H1 (cell line): ENCODE measurements around the gene MAPT. TPM values are rescaled to one million over a fixed set of nuclear protein-coding genes. Genes with fewer than 3 reads are reported as not detected.

ENCODE experiments used
- CTCF ChIA-PET: fragments of 300-600 bp; sonication (Branson Sonifier 250); formaldehyde crosslinking; loops from one replicate; lab custom pipeline; 2021; ENCODE audit not compliant: partially characterized antibody; lab: Charles Lee
- POLR2A ChIA-PET: fragments of 300-600 bp; sonication (Branson Sonifier 250); formaldehyde crosslinking; loops from one replicate; lab custom pipeline; 2021; ENCODE audit warnings: inconsistent platforms; ENCODE audit not compliant: partially characterized antibody; lab: Charles Lee
- DNase-seq, 2 experiments: peaks; one replicate each; pipeline versions ENCODE4 v3.0.0 to v3.0.0-alpha.2; 2010 to 2022; ENCODE audit warnings: low spot score in 2 of 2, low read depth in 1 of 2, mixed read lengths in 1 of 2
- FAIRE-seq: peaks from 2 replicates; lab custom pipeline; 2011; peaks lifted over from hg19 to GRCh38; lab: Jason Lieb, UNC
- H2AFZ ChIP-seq: 2 replicates; pipeline ENCODE4 v1.8.1; 2012; ENCODE audit warnings: low read length, inconsistent platforms
- H2AK5ac ChIP-seq: 2 replicates; pipeline ENCODE4 v1.6.1; 2013; ENCODE audit warnings: low read depth, low read length
- H2BK120ac ChIP-seq: replicated peaks from 2 replicates; pipeline ENCODE3; 2013; ENCODE audit warnings: low read depth, low read length, inconsistent platforms
- H2BK12ac ChIP-seq: 2 replicates; pipeline ENCODE4 v1.6.1; 2013; ENCODE audit warnings: low read depth, low read length
- H2BK15ac ChIP-seq: 2 replicates; pipeline ENCODE4 v1.6.1; 2013; ENCODE audit warnings: low read length
- H2BK20ac ChIP-seq: 2 replicates; pipeline ENCODE4 v1.6.1; 2013; ENCODE audit warnings: low read length
- H2BK5ac ChIP-seq: 2 replicates; pipeline ENCODE4 v1.6.1; 2013; ENCODE audit warnings: low read depth, low read length
- H3K14ac ChIP-seq: 2 replicates; pipeline ENCODE4 v1.6.1; 2013; ENCODE audit warnings: inconsistent platforms; ENCODE audit not compliant: insufficient read length
- H3K18ac ChIP-seq: 2 replicates; pipeline ENCODE4 v1.6.1; 2013; ENCODE audit warnings: low read length; ENCODE audit errors: extremely low read depth
- H3K23ac ChIP-seq: 2 replicates; pipeline ENCODE4 v1.6.1; 2013; ENCODE audit warnings: inconsistent platforms; ENCODE audit not compliant: insufficient read length
- H3K23me2 ChIP-seq: 2 replicates; pipeline ENCODE4 v1.6.1; 2013; ENCODE audit warnings: low read depth, low read length
- H3K27ac ChIP-seq: 2 replicates; pipeline ENCODE4 v1.6.1; 2011; ENCODE audit warnings: low read depth, low read length, inconsistent platforms
- H3K27me3 ChIP-seq, 4 experiments: replicated peaks in 1 of 4; 1 replicate in 1 of 4; 2 replicates in 3 of 4; pipeline versions ENCODE4 v1.6.1 to v1.8.1; 2011 to 2013; ENCODE audit warnings: low read length in 3 of 4, mild to moderate bottlenecking in 3 of 4, inconsistent platforms in 2 of 4, mixed read lengths in 2 of 4, moderate library complexity in 1 of 4; ENCODE audit not compliant: control insufficient read depth in 3 of 4, insufficient read depth in 3 of 4; ENCODE audit errors: extremely low read depth in 1 of 4
- H3K36me3 ChIP-seq, 4 experiments: 2 replicates each; pipeline versions ENCODE4 v1.6.1 to v1.8.1; 2011 to 2013; ENCODE audit warnings: mild to moderate bottlenecking in 4 of 4, low read length in 3 of 4, moderate library complexity in 2 of 4, control low read depth in 1 of 4, inconsistent platforms in 1 of 4; ENCODE audit not compliant: insufficient read depth in 4 of 4, control insufficient read depth in 2 of 4
- H3K4ac ChIP-seq: replicated peaks from 2 replicates; pipeline ENCODE3; 2013; ENCODE audit warnings: low read length, low read depth, mixed read lengths, inconsistent platforms; ENCODE audit not compliant: insufficient read length
- H3K4me1 ChIP-seq, 4 experiments: replicated peaks in 1 of 4; 1 replicate in 1 of 4; 2 replicates in 3 of 4; pipeline versions ENCODE4 v1.6.1 to v1.8.1; 2011 to 2013; ENCODE audit warnings: low read length in 3 of 4, inconsistent platforms in 2 of 4, mixed read lengths in 1 of 4; ENCODE audit not compliant: insufficient read depth in 4 of 4, control insufficient read depth in 3 of 4
- H3K4me2 ChIP-seq, 2 experiments: 2 replicates each; pipeline versions ENCODE4 v1.6.1 to v1.8.1; 2011 to 2013; ENCODE audit warnings: low read depth in 2 of 2, low read length in 2 of 2, control low read depth in 1 of 2, inconsistent platforms in 1 of 2, mild to moderate bottlenecking in 1 of 2; ENCODE audit not compliant: insufficient read depth in 1 of 2
- H3K4me3 ChIP-seq, 4 experiments: fragments of 200-600, 300-600 bp in 1 of 4; sonication (generic), shearing (Covaris generic), sonication (Bioruptor Twin) in 1 of 4; 2 replicates each; pipeline versions ENCODE4 v1.5.1 to v1.8.1; 2011 to 2016; ENCODE audit warnings: low read length in 4 of 4, low read depth in 3 of 4, control low read depth in 2 of 4, inconsistent platforms in 2 of 4, mild to moderate bottlenecking in 2 of 4, mixed read lengths in 1 of 4, moderate library complexity in 1 of 4; ENCODE audit not compliant: insufficient read depth in 2 of 4; ENCODE audit errors: extremely low read depth in 1 of 4
- H3K56ac ChIP-seq: replicated peaks from 2 replicates; pipeline ENCODE3; 2013; ENCODE audit warnings: low read depth, mild to moderate bottlenecking, mixed read lengths, low read length, inconsistent platforms; ENCODE audit not compliant: insufficient read length
- H3K79me1 ChIP-seq: 2 replicates; pipeline ENCODE4 v1.6.1; 2013; ENCODE audit warnings: low read depth, low read length, control low read depth
- H3K79me2 ChIP-seq, 2 experiments: 2 replicates each; pipeline versions ENCODE4 v1.6.1 to v1.8.1; 2012 to 2013; ENCODE audit warnings: low read length in 2 of 2, mild to moderate bottlenecking in 2 of 2, inconsistent platforms in 1 of 2; ENCODE audit not compliant: insufficient read depth in 2 of 2, control insufficient read depth in 1 of 2
- H3K9ac ChIP-seq, 4 experiments: replicated peaks in 1 of 4; 1 replicate in 1 of 4; 2 replicates in 3 of 4; pipeline versions ENCODE4 v1.6.1 to v1.8.1; 2011 to 2013; ENCODE audit warnings: low read depth in 3 of 4, low read length in 3 of 4, control low read depth in 2 of 4, mild to moderate bottlenecking in 2 of 4, moderate library complexity in 2 of 4, inconsistent platforms in 1 of 4; ENCODE audit errors: extremely low read depth in 1 of 4
- H3K9me3 ChIP-seq, 2 experiments: 2 replicates each; pipeline versions ENCODE4 v1.6.1 to v1.8.1; 2012 to 2013; ENCODE audit warnings: mild to moderate bottlenecking in 2 of 2, moderate library complexity in 2 of 2, control low read depth in 1 of 2, inconsistent platforms in 1 of 2, low read depth in 1 of 2, low read length in 1 of 2, mixed read lengths in 1 of 2; ENCODE audit not compliant: insufficient read depth in 2 of 2
- H4K20me1 ChIP-seq, 2 experiments: replicated peaks in 1 of 2; 2 replicates each; pipeline versions ENCODE3 to v1.8.1; 2011 to 2013; ENCODE audit warnings: inconsistent platforms in 2 of 2, low read length in 2 of 2, mild to moderate bottlenecking in 1 of 2; ENCODE audit not compliant: insufficient read depth in 2 of 2, control insufficient read depth in 1 of 2
- H4K5ac ChIP-seq: 2 replicates; pipeline ENCODE4 v1.6.1; 2013; ENCODE audit warnings: low read length, low read depth, mixed read lengths, inconsistent platforms; ENCODE audit not compliant: insufficient read length
- H4K8ac ChIP-seq: 2 replicates; pipeline ENCODE4 v1.8.0; 2013; ENCODE audit warnings: mild to moderate bottlenecking, moderate library complexity, low read length, inconsistent platforms; ENCODE audit not compliant: insufficient read depth; ENCODE audit errors: extremely low read depth
- H4K91ac ChIP-seq: replicated peaks from 2 replicates; pipeline ENCODE3; 2013; ENCODE audit warnings: low read length, mixed read lengths, inconsistent platforms; ENCODE audit not compliant: insufficient read length
- CREB1 ChIP-seq: IDR thresholded peaks from 2 replicates; pipeline ENCODE4 v1.6.1; 2012; ENCODE audit warnings: inconsistent platforms
- EGR1 ChIP-seq: IDR thresholded peaks from 2 replicates; pipeline ENCODE4 v1.6.1; 2011; ENCODE audit warnings: low read depth, low read length, borderline replicate concordance
- EZH2 ChIP-seq: fragments of 200-600 bp; sonication (generic); IDR thresholded peaks from 2 replicates; pipeline ENCODE4 v1.7.1; 2012; ENCODE audit warnings: low read depth, mild to moderate bottlenecking, moderate library complexity, low read length, inconsistent platforms; ENCODE audit not compliant: severe bottlenecking
- GABPA ChIP-seq: IDR thresholded peaks from 2 replicates; pipeline ENCODE4 v1.6.1; 2011; ENCODE audit warnings: mild to moderate bottlenecking, low read length, moderate library complexity, borderline replicate concordance; ENCODE audit not compliant: insufficient read depth
- KDM1A ChIP-seq: fragments of 200-600, 300-600 bp; sonication (generic); IDR thresholded peaks from 2 replicates; pipeline ENCODE4 v1.7.1; 2016; ENCODE audit warnings: mild to moderate bottlenecking, low read length, borderline replicate concordance
- MAFK ChIP-seq: IDR thresholded peaks from 2 replicates; pipeline ENCODE4 v1.6.1; 2012; ENCODE audit warnings: low read depth, mild to moderate bottlenecking, improper control_type of control experiment, low read length
- NANOG ChIP-seq: IDR thresholded peaks from 2 replicates; pipeline ENCODE4 v1.6.1; 2011; ENCODE audit warnings: low read length, low read depth, mild to moderate bottlenecking, inconsistent platforms; ENCODE audit not compliant: insufficient read depth, poor library complexity, severe bottlenecking
- POU5F1 ChIP-seq: IDR thresholded peaks from 2 replicates; pipeline ENCODE4 v1.6.1; 2011; ENCODE audit warnings: low read depth, mild to moderate bottlenecking, low read length, moderate library complexity
- RAD21 ChIP-seq, 2 experiments: IDR thresholded peaks in 1 of 2; conservative IDR thresholded peaks in 1 of 2; 2 replicates each; pipeline ENCODE4 v1.6.1; 2011; ENCODE audit warnings: low read depth in 2 of 2, low read length in 2 of 2, improper control_type of control experiment in 1 of 2, inconsistent platforms in 1 of 2, mild to moderate bottlenecking in 1 of 2, moderate library complexity in 1 of 2
- SIN3A ChIP-seq, 2 experiments: IDR thresholded peaks in 1 of 2; conservative IDR thresholded peaks in 1 of 2; 2 replicates each; pipeline ENCODE4 v1.6.1; 2011 to 2012; ENCODE audit warnings: low read length in 2 of 2, improper control_type of control experiment in 1 of 2, low read depth in 1 of 2, mild to moderate bottlenecking in 1 of 2
- WGBS, 2 experiments: shearing (Covaris generic) in 1 of 2; methylation state at CpG; one replicate each; pipeline versions ENCODE4 v1.1.6 to v1.1.7; 2013 to 2015; ENCODE audit warnings: low lambda C conversion rate in 2 of 2, mixed read lengths in 2 of 2, inconsistent platforms in 1 of 2, low coverage in 1 of 2, missing lambda C conversion rate in 1 of 2; ENCODE audit not compliant: insufficient replicate concordance in 2 of 2, insufficient coverage in 1 of 2, insufficient read length in 1 of 2; ENCODE audit errors: extremely low coverage in 1 of 2, missing lambda C conversion rate in 1 of 2; 5-methylcytosine and 5-hydroxymethylcytosine counted together
- polyA plus RNA-seq, 7 experiments: library from polyadenylated mRNA; depleted of rRNA in 3 of 7; stranded (reverse) in 5 of 7; unstranded in 2 of 7; fragments of >200 nt in 5 of 7; fragments of 200-250 nt in 2 of 7; gene quantifications; 1 replicate in 5 of 7; 2 replicates in 1 of 7; 4 replicates in 1 of 7; pipeline versions ENCODE4 v1.2.1 to v1.2.3, GENCODE V29; 2011 to 2013; ENCODE audit warnings: missing spikeins in 2 of 7, mixed read lengths in 2 of 7
- total RNA-seq: library from RNA; stranded (reverse); fragmentation: NEBNext Ultra II Directional; extraction: Animal tissue kit (Norgen Biotek cat#: 25700); gene quantifications from 2 replicates; pipeline ENCODE4 v1.2.1, GENCODE V29; 2021

Gene MAPT
- total and polyA plus RNA-seq, 2 of the 8 experiments (the other 6 are each of a cell fraction or from before 2014, with no cell fraction given) = 0.54 to 1.7 TPM

DNA sequence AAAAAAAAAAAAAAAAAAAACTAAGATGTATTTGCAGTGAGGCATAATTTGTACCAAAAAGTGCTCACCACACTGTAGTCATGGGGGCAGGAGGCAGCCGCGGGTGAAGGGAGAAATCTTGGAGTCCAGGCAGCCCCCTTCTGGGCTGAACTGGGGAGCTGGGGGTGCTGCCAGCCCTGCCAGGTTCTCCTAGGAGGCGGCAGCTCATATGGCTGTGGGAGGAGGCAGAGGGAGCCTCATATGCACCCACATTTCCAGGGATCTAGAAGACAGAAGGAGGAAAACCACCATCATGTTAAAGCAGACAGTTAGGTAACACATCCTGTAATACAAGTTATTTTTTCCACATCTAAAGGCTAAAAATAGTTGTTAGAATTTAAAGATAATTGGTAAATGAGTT lies 16.3 kb downstream of the MAPT start:
- H4K91ac ChIP-seq = no peak overlapping the region
- no peak overlapping the region for H3K27ac ChIP-seq
- no peak overlapping the region for H3K9ac ChIP-seq
- H2BK120ac ChIP-seq = no peak overlapping the region
- H4K20me1 ChIP-seq = peaks cover 0 to 4% of the 10 kb centered on the region in 2 experiments
- no peak overlapping the region for H2BK12ac ChIP-seq
- WGBS, 2 experiments = 86% methylated on average over 3 of the region's 3 CpGs; no CpG with 5 or more reads in 1 of the 2 experiments
- H3K79me2 ChIP-seq = no peaks in the 10 kb centered on the region
- FAIRE-seq = no peak
- peaks cover 3% of the 10 kb centered on the region in 2 experiments; a peak in 2 of 4 replicates for H3K9me3 ChIP-seq
- CTCF ChIA-PET = no interaction called here
- H2AFZ ChIP-seq = no peak overlapping the region
- no peak overlapping the region for H3K4me2 ChIP-seq
- H3K56ac ChIP-seq = no peak overlapping the region
- no peaks in the 10 kb centered on the region for H3K79me1 ChIP-seq
- H3K23ac ChIP-seq = no peak overlapping the region
- H2AK5ac ChIP-seq = no peak overlapping the region
- no peak overlapping the region for H3K18ac ChIP-seq
- peaks cover 0 to 5% (median 4%) of the 10 kb centered on the region in 4 experiments for H3K4me1 ChIP-seq
- H4K8ac ChIP-seq = no peak overlapping the region
- DNase-seq = no peak
- H3K36me3 ChIP-seq = no peaks in the 10 kb centered on the region
- H3K4me3 ChIP-seq = no peak overlapping the region
- no peaks in the 10 kb centered on the region for H3K27me3 ChIP-seq
- TF ChIP-seq RAD21 (IDR thresholded peaks at IDR 0.05 in 1 of 2, conservative IDR thresholded peaks at IDR 0.05 in 1 of 2; ENCODE audit: low read depth in 2 of 2, low read length in 2 of 2) (no peak), EGR1 (no peak), CREB1 (no peak), POU5F1 (no peak), GABPA (no peak), MAFK (no peak), NANOG (no peak), EZH2 (no peak), SIN3A (conservative IDR thresholded peaks at IDR 0.05 in 1 of 2, IDR thresholded peaks at IDR 0.05 in 1 of 2; ENCODE audit: low read depth in 1 of 2, low read length in 2 of 2) (no peak), KDM1A (no peak)
- POLR2A ChIA-PET = no interaction called here
- H3K14ac ChIP-seq = no peak overlapping the region
- no peak overlapping the region for H3K4ac ChIP-seq
- H2BK20ac ChIP-seq = no peak overlapping the region
- no peak overlapping the region for H2BK15ac ChIP-seq
- no peak overlapping the region for H4K5ac ChIP-seq
- H3K23me2 ChIP-seq = peaks cover 4% of the 10 kb centered on the region; the same call in 1 of the 2 replicates
- no peak overlapping the region for H2BK5ac ChIP-seq
